Measurements from ENCODE around the gene METTL21C.

METTL21C gene

DNA sequence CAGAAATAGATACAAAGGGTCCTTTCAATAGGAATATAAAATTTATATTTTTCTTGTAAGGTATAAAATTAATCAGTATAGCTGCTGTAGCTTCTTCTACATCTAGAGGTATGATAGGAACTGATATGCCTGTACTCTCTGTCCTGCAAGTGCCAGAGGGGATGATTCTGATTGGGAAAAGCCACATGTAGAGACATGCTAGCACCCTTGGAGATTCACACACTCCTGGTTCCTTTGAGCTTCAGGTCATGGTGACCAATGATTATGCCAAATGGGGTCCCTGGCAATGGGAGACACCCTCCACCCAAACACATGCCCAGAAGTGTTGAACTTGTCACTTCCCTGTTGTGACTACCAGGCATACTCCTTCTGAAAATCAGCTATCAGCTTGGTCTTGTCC, 14.7 kb upstream of the METTL21C start:
- ChIA-PET CTCF (interaction anchor here (1.0 kb wide), 1 partner anchor 15 kb away, joined by 3 read pairs; no protein-coding TSS in a partner anchor), POLR2A (interaction anchor here (1.0 kb wide), 1 partner anchor 9 kb away, joined by 3 read pairs; no protein-coding TSS in a partner anchor)
- TF ChIP-seq, protein P1, sequence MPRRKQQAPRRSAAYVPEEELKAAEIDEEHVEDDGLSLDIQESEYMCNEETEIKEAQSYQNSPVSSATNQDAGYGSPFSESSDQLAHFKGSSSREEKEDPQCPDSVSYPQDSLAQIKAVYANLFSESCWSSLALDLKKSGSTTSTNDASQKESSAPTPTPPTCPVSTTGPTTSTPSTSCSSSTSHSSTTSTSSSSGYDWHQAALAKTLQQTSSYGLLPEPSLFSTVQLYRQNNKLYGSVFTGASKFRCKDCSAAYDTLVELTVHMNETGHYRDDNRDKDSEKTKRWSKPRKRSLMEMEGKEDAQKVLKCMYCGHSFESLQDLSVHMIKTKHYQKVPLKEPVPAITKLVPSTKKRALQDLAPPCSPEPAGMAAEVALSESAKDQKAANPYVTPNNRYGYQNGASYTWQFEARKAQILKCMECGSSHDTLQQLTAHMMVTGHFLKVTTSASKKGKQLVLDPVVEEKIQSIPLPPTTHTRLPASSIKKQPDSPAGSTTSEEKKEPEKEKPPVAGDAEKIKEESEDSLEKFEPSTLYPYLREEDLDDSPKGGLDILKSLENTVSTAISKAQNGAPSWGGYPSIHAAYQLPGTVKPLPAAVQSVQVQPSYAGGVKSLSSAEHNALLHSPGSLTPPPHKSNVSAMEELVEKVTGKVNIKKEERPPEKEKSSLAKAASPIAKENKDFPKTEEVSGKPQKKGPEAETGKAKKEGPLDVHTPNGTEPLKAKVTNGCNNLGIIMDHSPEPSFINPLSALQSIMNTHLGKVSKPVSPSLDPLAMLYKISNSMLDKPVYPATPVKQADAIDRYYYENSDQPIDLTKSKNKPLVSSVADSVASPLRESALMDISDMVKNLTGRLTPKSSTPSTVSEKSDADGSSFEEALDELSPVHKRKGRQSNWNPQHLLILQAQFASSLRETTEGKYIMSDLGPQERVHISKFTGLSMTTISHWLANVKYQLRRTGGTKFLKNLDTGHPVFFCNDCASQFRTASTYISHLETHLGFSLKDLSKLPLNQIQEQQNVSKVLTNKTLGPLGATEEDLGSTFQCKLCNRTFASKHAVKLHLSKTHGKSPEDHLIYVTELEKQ (tag by site-specific recombination; IDR thresholded peaks at IDR 0.05; ENCODE audit: borderline replicate concordance), result no peak
- TF ChIP-seq ZNF140 (tag by site-specific recombination; IDR thresholded peaks at IDR 0.05), result no peak
- TF ChIP-seq HOXD13 (CRISPR knock-in tag; IDR thresholded peaks at IDR 0.05; ENCODE audit: borderline replicate concordance), result no peak
- no peak for TF ChIP-seq ZNF223 (tag by site-specific recombination; IDR thresholded peaks at IDR 0.05)
- TF ChIP-seq BCL11A (tag by site-specific recombination; IDR thresholded peaks at IDR 0.05; ENCODE audit: low read depth), result no peak
- no peak for TF ChIP-seq ZNF529 (tag by site-specific recombination; IDR thresholded peaks at IDR 0.05; ENCODE audit: insufficient replicate concordance)
- TF ChIP-seq ZIC2 (tag by site-specific recombination; IDR thresholded peaks at IDR 0.05), result no peak
- no peak for TF ChIP-seq IKZF3 (tag by site-specific recombination; IDR thresholded peaks at IDR 0.05)
- no peak for TF ChIP-seq ZNF830 (tag by site-specific recombination; IDR thresholded peaks at IDR 0.05; ENCODE audit: low read depth)
- TF ChIP-seq, protein P2, sequence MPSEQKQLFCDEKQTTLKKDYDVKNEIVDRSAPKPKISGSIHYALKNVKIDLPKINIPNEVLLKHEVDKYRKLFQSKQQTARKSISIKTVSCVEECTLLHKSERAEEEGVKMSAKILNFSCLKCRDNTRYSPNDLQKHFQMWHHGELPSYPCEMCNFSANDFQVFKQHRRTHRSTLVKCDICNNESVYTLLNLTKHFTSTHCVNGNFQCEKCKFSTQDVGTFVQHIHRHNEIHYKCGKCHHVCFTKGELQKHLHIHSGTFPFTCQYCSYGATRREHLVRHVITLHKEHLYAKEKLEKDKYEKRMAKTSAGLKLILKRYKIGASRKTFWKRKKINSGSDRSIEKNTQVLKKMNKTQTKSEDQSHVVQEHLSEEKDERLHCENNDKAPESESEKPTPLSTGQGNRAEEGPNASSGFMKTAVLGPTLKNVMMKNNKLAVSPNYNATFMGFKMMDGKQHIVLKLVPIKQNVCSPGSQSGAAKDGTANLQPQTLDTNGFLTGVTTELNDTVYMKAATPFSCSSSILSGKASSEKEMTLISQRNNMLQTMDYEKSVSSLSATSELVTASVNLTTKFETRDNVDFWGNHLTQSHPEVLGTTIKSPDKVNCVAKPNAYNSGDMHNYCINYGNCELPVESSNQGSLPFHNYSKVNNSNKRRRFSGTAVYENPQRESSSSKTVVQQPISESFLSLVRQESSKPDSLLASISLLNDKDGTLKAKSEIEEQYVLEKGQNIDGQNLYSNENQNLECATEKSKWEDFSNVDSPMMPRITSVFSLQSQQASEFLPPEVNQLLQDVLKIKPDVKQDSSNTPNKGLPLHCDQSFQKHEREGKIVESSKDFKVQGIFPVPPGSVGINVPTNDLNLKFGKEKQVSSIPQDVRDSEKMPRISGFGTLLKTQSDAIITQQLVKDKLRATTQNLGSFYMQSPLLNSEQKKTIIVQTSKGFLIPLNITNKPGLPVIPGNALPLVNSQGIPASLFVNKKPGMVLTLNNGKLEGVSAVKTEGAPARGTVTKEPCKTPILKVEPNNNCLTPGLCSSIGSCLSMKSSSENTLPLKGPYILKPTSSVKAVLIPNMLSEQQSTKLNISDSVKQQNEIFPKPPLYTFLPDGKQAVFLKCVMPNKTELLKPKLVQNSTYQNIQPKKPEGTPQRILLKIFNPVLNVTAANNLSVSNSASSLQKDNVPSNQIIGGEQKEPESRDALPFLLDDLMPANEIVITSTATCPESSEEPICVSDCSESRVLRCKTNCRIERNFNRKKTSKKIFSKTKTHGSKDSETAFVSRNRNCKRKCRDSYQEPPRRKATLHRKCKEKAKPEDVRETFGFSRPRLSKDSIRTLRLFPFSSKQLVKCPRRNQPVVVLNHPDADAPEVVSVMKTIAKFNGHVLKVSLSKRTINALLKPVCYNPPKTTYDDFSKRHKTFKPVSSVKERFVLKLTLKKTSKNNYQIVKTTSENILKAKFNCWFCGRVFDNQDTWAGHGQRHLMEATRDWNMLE (tag by site-specific recombination; conservative IDR thresholded peaks at IDR 0.05; ENCODE audit: low read depth), result no peak
- no peak for TF ChIP-seq ZNF404 (tag by site-specific recombination; IDR thresholded peaks at IDR 0.05)
- TF ChIP-seq, protein P3, sequence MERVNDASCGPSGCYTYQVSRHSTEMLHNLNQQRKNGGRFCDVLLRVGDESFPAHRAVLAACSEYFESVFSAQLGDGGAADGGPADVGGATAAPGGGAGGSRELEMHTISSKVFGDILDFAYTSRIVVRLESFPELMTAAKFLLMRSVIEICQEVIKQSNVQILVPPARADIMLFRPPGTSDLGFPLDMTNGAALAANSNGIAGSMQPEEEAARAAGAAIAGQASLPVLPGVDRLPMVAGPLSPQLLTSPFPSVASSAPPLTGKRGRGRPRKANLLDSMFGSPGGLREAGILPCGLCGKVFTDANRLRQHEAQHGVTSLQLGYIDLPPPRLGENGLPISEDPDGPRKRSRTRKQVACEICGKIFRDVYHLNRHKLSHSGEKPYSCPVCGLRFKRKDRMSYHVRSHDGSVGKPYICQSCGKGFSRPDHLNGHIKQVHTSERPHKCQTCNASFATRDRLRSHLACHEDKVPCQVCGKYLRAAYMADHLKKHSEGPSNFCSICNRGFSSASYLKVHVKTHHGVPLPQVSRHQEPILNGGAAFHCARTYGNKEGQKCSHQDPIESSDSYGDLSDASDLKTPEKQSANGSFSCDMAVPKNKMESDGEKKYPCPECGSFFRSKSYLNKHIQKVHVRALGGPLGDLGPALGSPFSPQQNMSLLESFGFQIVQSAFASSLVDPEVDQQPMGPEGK (tag by site-specific recombination; IDR thresholded peaks at IDR 0.05), result no peak
- TF ChIP-seq ZNF561 (tag by site-specific recombination; IDR thresholded peaks at IDR 0.05; ENCODE audit: borderline replicate concordance), result no peak
- TF ChIP-seq ZNF133 (tag by site-specific recombination; IDR thresholded peaks at IDR 0.05), result no peak
- no peak for TF ChIP-seq ZNF701 (tag by site-specific recombination; IDR thresholded peaks at IDR 0.05)
- TF ChIP-seq, protein P4, sequence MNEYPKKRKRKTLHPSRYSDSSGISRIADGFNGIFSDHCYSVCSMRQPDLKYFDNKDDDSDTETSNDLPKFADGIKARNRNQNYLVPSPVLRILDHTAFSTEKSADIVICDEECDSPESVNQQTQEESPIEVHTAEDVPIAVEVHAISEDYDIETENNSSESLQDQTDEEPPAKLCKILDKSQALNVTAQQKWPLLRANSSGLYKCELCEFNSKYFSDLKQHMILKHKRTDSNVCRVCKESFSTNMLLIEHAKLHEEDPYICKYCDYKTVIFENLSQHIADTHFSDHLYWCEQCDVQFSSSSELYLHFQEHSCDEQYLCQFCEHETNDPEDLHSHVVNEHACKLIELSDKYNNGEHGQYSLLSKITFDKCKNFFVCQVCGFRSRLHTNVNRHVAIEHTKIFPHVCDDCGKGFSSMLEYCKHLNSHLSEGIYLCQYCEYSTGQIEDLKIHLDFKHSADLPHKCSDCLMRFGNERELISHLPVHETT (tag by site-specific recombination; IDR thresholded peaks at IDR 0.05), result no peak
- no peak for TF ChIP-seq OVOL3 (tag by site-specific recombination; IDR thresholded peaks at IDR 0.05)
- TF ChIP-seq KLF9 (tag by site-specific recombination; IDR thresholded peaks at IDR 0.05; ENCODE audit: low read depth), result no peak
- Histone ChIP-seq H3K27ac (ENCODE audit: extremely low read depth, low read depth, low read length) (no peak overlapping the region), H3K4me3 (ENCODE audit: low read depth, low read length) (no peak overlapping the region), H3K36me3 (ENCODE audit: control insufficient read depth in 2 of 2, insufficient read depth in 1 of 2, low read length in 2 of 2) (no peaks in the 10 kb centered on the region), H3K4me1 (ENCODE audit: control insufficient read depth, insufficient read depth, low read length) (peaks cover 14% of the 10 kb centered on the region), H3K9me3 (ENCODE audit: control insufficient read depth, insufficient read depth, low read depth, low read length) (no peaks in the 10 kb centered on the region)

Measured in HEK293 (cell line).